Esophagus squamous epithelium (tissue), 5 donors: ENCODE results near the gene THAP10. TPM values are rescaled to one million over a fixed set of nuclear protein-coding genes. Genes with fewer than 3 reads are reported as not detected.

Experiments used
- DNase-seq: peaks from one replicate; lab custom pipeline; 2025; lab: John Stamatoyannopoulos, UW
- H3K27ac ChIP-seq, 4 donors: fragments of 200-600 bp; sonication (generic); one replicate each; pipeline ENCODE4 v1.5.1; 2016 to 2019; ENCODE audit warnings: mild to moderate bottlenecking in 1 of 4
- H3K27me3 ChIP-seq, 4 donors: fragments of 200-600 bp; sonication (generic); 1 replicate in 3 of 4; 2 replicates in 1 of 4; pipeline versions ENCODE4 v1.5.1 to v1.6.0; 2017 to 2021; ENCODE audit warnings: antibody characterized with exemption in 1 of 4
- H3K36me3 ChIP-seq, 3 donors: fragments of 200-600 bp; sonication (generic); one replicate each; pipeline ENCODE4 v1.5.1; 2016 to 2019
- H3K4me1 ChIP-seq, 3 donors: fragments of 200-600 bp; sonication (generic); one replicate each; pipeline ENCODE4 v1.5.1; 2017 to 2019
- H3K4me3 ChIP-seq, 4 donors: fragments of 200-600 bp; sonication (generic); 1 replicate in 3 of 4; 2 replicates in 1 of 4; pipeline ENCODE4 v1.5.1; 2016 to 2019; ENCODE audit warnings: mild to moderate bottlenecking in 2 of 4, moderate library complexity in 1 of 4
- H3K9me3 ChIP-seq, 3 donors: fragments of 200-600 bp; sonication (generic); one replicate each; pipeline ENCODE4 v1.5.1; 2016 to 2019
- POLR2A ChIP-seq, 4 donors: fragments of 450-650 bp; IDR thresholded peaks; one replicate each; pipeline ENCODE4 v1.6.1; 2017; ENCODE audit warnings: antibody characterized with exemption in 4 of 4, mild to moderate bottlenecking in 4 of 4, moderate library complexity in 3 of 4
- WGBS, 2 donors: methylation state at CpG; one replicate each; pipeline ENCODE4 v1.1.5; 2018; 5-methylcytosine and 5-hydroxymethylcytosine counted together
- intact Hi-C: fragments of 100-400 bp; cut with DNase I; formaldehyde crosslinking; loops from one replicate; pipeline ENCODE4 v1.15.0; 2022
- total RNA-seq, 4 donors: library from RNA; depleted of rRNA; stranded (reverse); fragments of >200 nt; gene quantifications; one replicate each; pipeline ENCODE4 v1.1.0, GENCODE V29; 2016
- TF ChIP-seq, protein P1 (sequence below), 6 experiments: fragments of 450-650 bp in 4 of 6; fragments of 200-600 bp in 2 of 6; sonication (generic) in 2 of 6; IDR thresholded peaks; one replicate each; pipeline ENCODE4 v1.5.1; 2016 to 2019; ENCODE audit warnings: antibody characterized with exemption in 6 of 6, mild to moderate bottlenecking in 4 of 6, moderate library complexity in 4 of 6
- donor health status: DM: yes; HTN: yes; CAD: no.

THAP10 gene
- total RNA-seq, 4 donors from 2014 or later, result 1.5 to 3.0 (median 2.3) TPM

GRCh38 chr15:70853973-70854665 is 38.1 kb downstream of the THAP10 start, which contains the start of gene LARP6:
Gene LARP6 (minus strand): TSS chr15:70854157. CDS start chr15:70854088, 69 bp downstream.
- Histone ChIP-seq H3K9me3 (no peaks in the 10 kb centered on the region), H3K27me3 (peaks cover 0 to 42% (median 0%) of the 10 kb centered on the region in 4 donors), H3K4me1 (peaks cover 0 to 53% (median 23%) of the 10 kb centered on the region in 3 donors), H3K36me3 (no peaks in the 10 kb centered on the region), H3K27ac (peak within 1 kb of the TSS; percentile 76 to 94 (median 88)), H3K4me3 (peak within 1 kb of the TSS; percentile 46 to 87 (median 64))
- intact Hi-C loops, result no loop called here
- no peak for DNase-seq
- TF ChIP-seq, protein P1, sequence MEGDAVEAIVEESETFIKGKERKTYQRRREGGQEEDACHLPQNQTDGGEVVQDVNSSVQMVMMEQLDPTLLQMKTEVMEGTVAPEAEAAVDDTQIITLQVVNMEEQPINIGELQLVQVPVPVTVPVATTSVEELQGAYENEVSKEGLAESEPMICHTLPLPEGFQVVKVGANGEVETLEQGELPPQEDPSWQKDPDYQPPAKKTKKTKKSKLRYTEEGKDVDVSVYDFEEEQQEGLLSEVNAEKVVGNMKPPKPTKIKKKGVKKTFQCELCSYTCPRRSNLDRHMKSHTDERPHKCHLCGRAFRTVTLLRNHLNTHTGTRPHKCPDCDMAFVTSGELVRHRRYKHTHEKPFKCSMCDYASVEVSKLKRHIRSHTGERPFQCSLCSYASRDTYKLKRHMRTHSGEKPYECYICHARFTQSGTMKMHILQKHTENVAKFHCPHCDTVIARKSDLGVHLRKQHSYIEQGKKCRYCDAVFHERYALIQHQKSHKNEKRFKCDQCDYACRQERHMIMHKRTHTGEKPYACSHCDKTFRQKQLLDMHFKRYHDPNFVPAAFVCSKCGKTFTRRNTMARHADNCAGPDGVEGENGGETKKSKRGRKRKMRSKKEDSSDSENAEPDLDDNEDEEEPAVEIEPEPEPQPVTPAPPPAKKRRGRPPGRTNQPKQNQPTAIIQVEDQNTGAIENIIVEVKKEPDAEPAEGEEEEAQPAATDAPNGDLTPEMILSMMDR (IDR thresholded peaks at IDR 0.05), result no peak
- peak in 2 of 4 donors; percentile 61 to 73 for TF ChIP-seq POLR2A (IDR thresholded peaks at IDR 0.05)
- WGBS, 2 donors, result 0% methylated on average over 4 to 10 of the region's 78 CpGs

- no peak for DNase-seq
- 25 to 33% methylated on average over 1 to 4 of the region's 54 CpGs for WGBS, 2 donors
- Histone ChIP-seq H3K4me1 (peaks cover 0 to 48% (median 23%) of the 10 kb centered on the region in 3 donors), H3K9me3 (no peaks in the 10 kb centered on the region), H3K36me3 (no peaks in the 10 kb centered on the region), H3K4me3 (peak overlapping the region; percentile 46 to 87 (median 64)), H3K27me3 (peaks cover 0 to 42% (median 0%) of the 10 kb centered on the region in 4 donors), H3K27ac (peak overlapping the region; percentile 76 to 94 (median 88))
- TF ChIP-seq POLR2A (IDR thresholded peaks at IDR 0.05), result no peak
- TF ChIP-seq, protein P1 (IDR thresholded peaks at IDR 0.05), result no peak
- intact Hi-C loops, result no loop called here
Observed at GRCh38 chr15:70853318-70853972, 38.8 kb downstream of the THAP10 start.

DNA sequence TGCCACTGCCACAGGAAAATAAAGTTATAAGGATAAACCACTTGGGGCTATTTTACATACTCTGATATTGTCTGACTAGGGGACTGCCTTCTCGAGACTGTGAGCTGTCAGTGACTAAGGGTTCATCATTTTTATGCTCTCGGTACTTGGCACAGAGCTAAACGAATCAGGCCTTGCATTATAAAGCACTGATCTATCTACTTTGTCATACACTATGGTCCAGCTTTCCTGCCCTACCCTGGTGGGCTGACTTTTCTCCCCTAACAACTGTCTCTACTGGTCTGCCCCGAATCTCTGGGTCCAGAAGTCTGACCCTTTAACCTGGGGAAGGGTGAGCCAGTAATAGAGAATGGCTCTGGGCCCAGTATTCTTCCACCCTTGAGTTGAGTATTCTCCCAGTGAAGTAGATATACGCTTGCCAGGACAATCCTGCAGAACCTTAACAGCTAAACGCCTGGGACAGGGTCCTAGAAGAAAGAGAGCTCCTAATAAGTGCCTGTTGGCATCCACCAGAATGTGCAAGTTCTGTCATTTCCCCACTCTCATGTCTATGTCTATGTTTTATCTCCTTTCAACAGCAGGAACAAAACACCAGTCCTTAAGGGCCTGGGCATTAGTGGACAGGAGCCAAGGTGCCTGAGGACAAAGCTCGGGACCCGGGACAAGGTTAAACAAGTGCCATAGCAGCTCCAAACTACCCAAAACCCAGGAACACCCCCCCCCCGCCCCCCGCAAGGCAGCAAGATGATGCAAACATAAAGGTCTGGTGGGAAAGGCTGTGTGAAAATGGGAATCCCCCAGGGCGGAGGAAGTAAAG is 39.5 kb downstream of the THAP10 start:
- Histone ChIP-seq H3K27ac (peak overlapping the region; percentile 76 to 94 (median 88)), H3K36me3 (no peaks in the 10 kb centered on the region), H3K9me3 (no peaks in the 10 kb centered on the region), H3K4me1 (peaks cover 0 to 46% (median 22%) of the 10 kb centered on the region in 3 donors), H3K27me3 (peaks cover 0 to 42% (median 0%) of the 10 kb centered on the region in 4 donors), H3K4me3 (peak overlapping the region; percentile 46 to 87 (median 64))
- WGBS, 2 donors, result 45 to 53% methylated on average over 6 to 11 of the region's 11 CpGs
- no peak for DNase-seq
- TF ChIP-seq, protein P1 (IDR thresholded peaks at IDR 0.05), result no peak
- TF ChIP-seq POLR2A (IDR thresholded peaks at IDR 0.05), result no peak
- intact Hi-C loops, result no loop called here

DNA sequence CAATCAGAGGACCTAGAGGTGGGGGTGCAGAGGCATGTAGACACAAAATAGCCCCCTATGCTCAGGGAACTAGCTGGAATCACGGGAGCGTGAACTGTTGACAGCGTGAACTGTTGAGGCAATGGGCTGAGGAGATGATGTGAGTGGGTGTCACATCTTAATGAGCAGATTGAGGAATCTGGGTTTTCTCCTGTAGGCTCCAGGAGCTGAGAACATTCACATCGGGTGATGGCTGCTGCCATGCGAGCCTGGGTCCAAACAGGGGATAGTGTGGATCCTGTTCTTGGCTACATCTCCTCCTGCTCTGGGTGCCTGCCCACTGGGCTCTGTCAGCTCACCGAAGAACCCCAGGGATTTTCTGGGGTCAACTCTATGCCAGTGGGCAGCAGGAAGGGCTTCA is 40.3 kb downstream of the THAP10 start:
- intact Hi-C loops, result no loop called here
- peak overlapping the region in 1 of 4 donors; percentile 87 for H3K4me3 ChIP-seq
- no peak for TF ChIP-seq POLR2A (IDR thresholded peaks at IDR 0.05)

GRCh38 chr15:70845602-70846360 is 46.5 kb downstream of the THAP10 start:
- Histone ChIP-seq H3K9me3 (no peaks in the 10 kb centered on the region), H3K27me3 (no peaks in the 10 kb centered on the region), H3K27ac (no peak overlapping the region), H3K36me3 (no peaks in the 10 kb centered on the region), H3K4me3 (no peak overlapping the region), H3K4me1 (no peaks in the 10 kb centered on the region)
- TF ChIP-seq, protein P1 (IDR thresholded peaks at IDR 0.05), result no peak
- TF ChIP-seq POLR2A (IDR thresholded peaks at IDR 0.05), result no peak
- DNase-seq, result no peak
- intact Hi-C loops, result no loop called here
- WGBS, 2 donors, result 89 to 97% methylated on average over 6 of the region's 6 CpGs

More for the DNA sequence above, 40.3 kb downstream of the THAP10 start:
- Histone ChIP-seq H3K36me3 (no peaks in the 10 kb centered on the region), H3K9me3 (no peaks in the 10 kb centered on the region), H3K4me1 (peaks cover 0 to 46% (median 15%) of the 10 kb centered on the region in 3 donors), H3K27ac (peak overlapping the region in 3 of 4 donors; percentile 84 to 94 (median 92)), H3K27me3 (peaks cover 0 to 42% (median 0%) of the 10 kb centered on the region in 4 donors)
- no peak for DNase-seq
- 89 to 96% methylated on average over 5 of the region's 6 CpGs for WGBS, 2 donors
